Smooth muscle cell (in vitro differentiated cells): ENCODE results near the gene SLC11A2. TPM values are rescaled to one million over a fixed set of nuclear protein-coding genes. Genes with fewer than 3 reads are reported as not detected.
A peak's percentile ranks its signal among the peaks of the same experiment; 100 is the strongest.

Source experiments
- DNase-seq: peaks from one replicate; lab custom pipeline; 2025; ENCODE audit not compliant: unreplicated experiment; lab: John Stamatoyannopoulos, UW
- H2AFZ ChIP-seq: fragments of 200-600 bp; sonication (generic); 2 replicates; pipeline ENCODE4 v1.6.0; 2016; ENCODE audit warnings: antibody characterized with exemption, low read depth, mild to moderate bottlenecking
- H3F3A ChIP-seq: fragments of 200-600 bp; sonication (generic); 2 replicates; pipeline ENCODE4 v1.6.0; 2017; ENCODE audit warnings: antibody characterized with exemption, low read depth
- H3K27ac ChIP-seq: fragments of 200-600 bp; sonication (generic); 2 replicates; pipeline ENCODE4 v1.5.1; 2016; ENCODE audit warnings: low read depth, mild to moderate bottlenecking
- H3K27me3 ChIP-seq: fragments of 200-600 bp; sonication (generic); 2 replicates; pipeline ENCODE4 v1.6.1; 2016; ENCODE audit warnings: low read depth, mild to moderate bottlenecking
- H3K36me3 ChIP-seq: fragments of 200-600 bp; sonication (generic); 2 replicates; pipeline ENCODE4 v1.5.1; 2016; ENCODE audit warnings: low read depth
- H3K4me1 ChIP-seq: fragments of 200-600 bp; sonication (generic); 2 replicates; pipeline ENCODE4 v1.5.1; 2016; ENCODE audit warnings: low read depth
- H3K4me2 ChIP-seq: fragments of 200-600 bp; sonication (generic); 2 replicates; pipeline ENCODE4 v1.6.0; 2016; ENCODE audit warnings: mild to moderate bottlenecking
- H3K4me3 ChIP-seq: fragments of 200-600 bp; sonication (generic); 2 replicates; pipeline ENCODE4 v1.5.1; 2016; ENCODE audit warnings: mild to moderate bottlenecking
- H3K79me2 ChIP-seq: fragments of 200-600 bp; sonication (generic); 2 replicates; pipeline ENCODE4 v1.6.0; 2016; ENCODE audit warnings: low read depth, mild to moderate bottlenecking
- H3K9ac ChIP-seq: fragments of 200-600 bp; sonication (generic); 2 replicates; pipeline ENCODE4 v1.6.0; 2016; ENCODE audit warnings: low read depth
- H3K9me3 ChIP-seq: fragments of 200-600 bp; sonication (generic); replicated peaks from 2 replicates; pipeline ENCODE4 v1.5.1; 2016; ENCODE audit warnings: low read depth
- H4K20me1 ChIP-seq: fragments of 200-600 bp; sonication (generic); 2 replicates; pipeline ENCODE4 v1.6.0; 2016; ENCODE audit warnings: low read depth
- CTCF ChIP-seq: fragments of 200-600 bp; sonication (generic); IDR thresholded peaks from 2 replicates; pipeline ENCODE4 v1.5.1; 2017; ENCODE audit warnings: borderline replicate concordance, mild to moderate bottlenecking, antibody characterized with exemption; ENCODE audit not compliant: insufficient read depth, poor library complexity, severe bottlenecking
- WGBS: methylation state at CpG from one replicate; pipeline ENCODE4 v1.1.7; 2016; ENCODE audit warnings: low lambda C conversion rate; 5-methylcytosine and 5-hydroxymethylcytosine counted together
- polyA plus RNA-seq: library from polyadenylated mRNA; unstranded; fragments of >200 nt; fragmentation: Nextera tagmentation; extraction: Ambion mirVana; gene quantifications from 2 replicates; pipeline ENCODE4 v1.2.1, GENCODE V29; 2016
- total RNA-seq: library from RNA; depleted of rRNA; stranded (reverse); fragments of >200 nt; gene quantifications from 2 replicates; pipeline ENCODE4 v1.2.3, GENCODE V29; 2014

Gene SLC11A2
- total and polyA plus RNA-seq, 2 experiments from 2014 or later, result 26.5 to 31.3 TPM

GRCh38 chr12:51001799-51002198, 24.4 kb downstream of the SLC11A2 start:
- no peak for DNase-seq
- H3F3A ChIP-seq, result no peaks in the 10 kb centered on the region
- H3K36me3 ChIP-seq, result peaks cover 6% of the 10 kb centered on the region
- H3K4me1 ChIP-seq, result no peaks in the 10 kb centered on the region
- no peaks in the 10 kb centered on the region for H3K27me3 ChIP-seq
- H3K4me2 ChIP-seq, result no peak overlapping the region
- no peak overlapping the region for H3K9ac ChIP-seq
- TF ChIP-seq CTCF, result no peak
- H4K20me1 ChIP-seq, result no peaks in the 10 kb centered on the region
- 100% methylated on average over 1 of the region's 1 CpG for WGBS
- H3K9me3 ChIP-seq, result no peaks in the 10 kb centered on the region
- peaks cover 4% of the 10 kb centered on the region for H3K79me2 ChIP-seq
- H3K4me3 ChIP-seq, result no peak overlapping the region
- H3K27ac ChIP-seq, result no peak overlapping the region
- no peak overlapping the region for H2AFZ ChIP-seq

- no peak for TF ChIP-seq CTCF
- Histone ChIP-seq H3K36me3 (peaks cover 5% of the 10 kb centered on the region), H2AFZ (no peak overlapping the region), H3F3A (no peaks in the 10 kb centered on the region), H3K79me2 (peaks cover 4% of the 10 kb centered on the region), H3K4me1 (no peaks in the 10 kb centered on the region), H3K9ac (no peak overlapping the region), H3K27ac (peak overlapping the region; percentile 1), H3K4me2 (no peak overlapping the region), H4K20me1 (no peaks in the 10 kb centered on the region), H3K27me3 (no peaks in the 10 kb centered on the region), H3K4me3 (no peak overlapping the region), H3K9me3 (no peaks in the 10 kb centered on the region)
- no peak for DNase-seq
- WGBS, result 74% methylated on average over 7 of the region's 7 CpGs
Observed at GRCh38 chr12:51000245-51000644, 25.9 kb downstream of the SLC11A2 start.

GRCh38 chr12:50999093-50999492, 27.1 kb downstream of the SLC11A2 start:
- Histone ChIP-seq H4K20me1 (no peaks in the 10 kb centered on the region), H3F3A (no peaks in the 10 kb centered on the region), H3K9ac (no peak overlapping the region), H3K79me2 (peaks cover 4% of the 10 kb centered on the region), H3K4me2 (no peak overlapping the region), H3K27ac (no peak overlapping the region), H3K9me3 (no peaks in the 10 kb centered on the region), H3K4me3 (no peak overlapping the region), H3K27me3 (no peaks in the 10 kb centered on the region), H2AFZ (no peak overlapping the region), H3K36me3 (no peaks in the 10 kb centered on the region), H3K4me1 (no peaks in the 10 kb centered on the region)
- no peak for DNase-seq
- TF ChIP-seq CTCF, result no peak
- WGBS, result 93% methylated on average over 4 of the region's 4 CpGs

GRCh38 chr12:50992819-50993218, 33.4 kb downstream of the SLC11A2 start:
- H3K9me3 ChIP-seq, result no peaks in the 10 kb centered on the region
- no peak overlapping the region for H3K4me3 ChIP-seq
- H3K79me2 ChIP-seq, result no peaks in the 10 kb centered on the region
- H2AFZ ChIP-seq, result no peak overlapping the region
- H3K4me2 ChIP-seq, result no peak overlapping the region
- peaks cover 12% of the 10 kb centered on the region for H3K36me3 ChIP-seq
- no peaks in the 10 kb centered on the region for H4K20me1 ChIP-seq
- DNase-seq, result no peak
- H3K27me3 ChIP-seq, result no peaks in the 10 kb centered on the region
- peaks cover 20% of the 10 kb centered on the region for H3F3A ChIP-seq
- H3K4me1 ChIP-seq, result no peaks in the 10 kb centered on the region
- no peak for TF ChIP-seq CTCF
- 46% methylated on average over 2 of the region's 2 CpGs for WGBS
- H3K27ac ChIP-seq, result no peak overlapping the region
- no peak overlapping the region for H3K9ac ChIP-seq
